H9 (cell line): ENCODE data around the gene CASTOR1. TPM values are rescaled to one million over a fixed set of nuclear protein-coding genes. Genes with fewer than 3 reads are reported as not detected.

ENCODE experiments used
- DNase-seq: peaks from one replicate; pipeline ENCODE4 v3.0.0-alpha.2; 2017
- H2AFZ ChIP-seq: one replicate; pipeline ENCODE4 v1.6.1; 2013; ENCODE audit warnings: mild to moderate bottlenecking, low read length, control low read depth, moderate library complexity
- H2AK5ac ChIP-seq: 2 replicates; pipeline ENCODE4 v1.6.1; 2013; ENCODE audit warnings: low read length, control low read depth, mixed read lengths; ENCODE audit not compliant: insufficient read length
- H2BK120ac ChIP-seq: one replicate; pipeline ENCODE4 v1.6.1; 2013; ENCODE audit warnings: low read depth, mild to moderate bottlenecking, low read length, control low read depth, inconsistent platforms; ENCODE audit not compliant: poor library complexity, severe bottlenecking
- H2BK12ac ChIP-seq: 2 replicates; pipeline ENCODE4 v1.6.1; 2013; ENCODE audit warnings: low read length, control low read depth, mixed read lengths, low read depth; ENCODE audit not compliant: insufficient read length
- H2BK15ac ChIP-seq: 2 replicates; pipeline ENCODE4 v1.6.1; 2013; ENCODE audit warnings: low read depth, low read length, control low read depth
- H2BK20ac ChIP-seq: one replicate; pipeline ENCODE4 v1.6.1; 2013; ENCODE audit warnings: low read depth, mild to moderate bottlenecking, low read length, control low read depth, inconsistent platforms; ENCODE audit not compliant: poor library complexity, severe bottlenecking
- H2BK5ac ChIP-seq: 2 replicates; pipeline ENCODE4 v1.6.1; 2013; ENCODE audit warnings: low read length, control low read depth, mixed read lengths; ENCODE audit not compliant: insufficient read length
- H3K14ac ChIP-seq: 2 replicates; pipeline ENCODE4 v1.6.1; 2013; ENCODE audit warnings: low read length, control low read depth; ENCODE audit not compliant: insufficient read depth
- H3K18ac ChIP-seq: 2 replicates; pipeline ENCODE4 v1.6.1; 2013; ENCODE audit warnings: low read depth, mild to moderate bottlenecking, mixed read lengths, low read length, control low read depth; ENCODE audit not compliant: insufficient read length
- H3K23ac ChIP-seq: 2 replicates; pipeline ENCODE4 v1.6.1; 2013; ENCODE audit warnings: low read length, control low read depth, mixed read lengths, low read depth; ENCODE audit not compliant: insufficient read length
- H3K23me2 ChIP-seq: 2 replicates; pipeline ENCODE4 v1.6.1; 2013; ENCODE audit warnings: low read depth, mild to moderate bottlenecking, mixed read lengths, low read length, control low read depth; ENCODE audit not compliant: insufficient read length, poor library complexity, severe bottlenecking
- H3K27ac ChIP-seq: 2 replicates; pipeline ENCODE4 v1.5.1; 2013; ENCODE audit warnings: low read length, control low read depth, mixed read lengths, low read depth; ENCODE audit not compliant: insufficient read length
- H3K27me3 ChIP-seq: 2 replicates; pipeline ENCODE4 v1.6.1; 2013; ENCODE audit warnings: low read length, control low read depth, inconsistent platforms; ENCODE audit not compliant: insufficient read depth
- H3K4ac ChIP-seq: 2 replicates; pipeline ENCODE4 v1.6.1; 2013; ENCODE audit warnings: low read depth, mild to moderate bottlenecking, control low read depth, inconsistent platforms, low read length, moderate library complexity
- H3K4me1 ChIP-seq: 2 replicates; pipeline ENCODE4 v1.6.1; 2013; ENCODE audit warnings: low read length, control low read depth, inconsistent platforms; ENCODE audit not compliant: insufficient read depth
- H3K4me2 ChIP-seq: 2 replicates; pipeline ENCODE4 v1.6.1; 2013; ENCODE audit warnings: low read length, control low read depth, mixed read lengths; ENCODE audit not compliant: insufficient read length, insufficient read depth
- H3K56ac ChIP-seq: 2 replicates; pipeline ENCODE4 v1.6.1; 2013; ENCODE audit warnings: low read depth, mild to moderate bottlenecking, mixed read lengths, low read length, control low read depth; ENCODE audit not compliant: insufficient read length
- H3K79me1 ChIP-seq: 2 replicates; pipeline ENCODE4 v1.6.1; 2013; ENCODE audit warnings: low read depth, mild to moderate bottlenecking, moderate library complexity, low read length, control low read depth, inconsistent platforms; ENCODE audit not compliant: insufficient read depth, poor library complexity, severe bottlenecking
- H3K79me2 ChIP-seq: 2 replicates; pipeline ENCODE4 v1.6.1; 2013; ENCODE audit warnings: low read length, control low read depth, inconsistent platforms; ENCODE audit not compliant: insufficient read depth
- H3K9ac ChIP-seq: 2 replicates; pipeline ENCODE4 v1.6.1; 2013; ENCODE audit warnings: low read length, control low read depth, mixed read lengths; ENCODE audit not compliant: insufficient read length; ENCODE audit errors: extremely low read depth
- H3K9me3 ChIP-seq: one replicate; pipeline ENCODE4 v1.6.1; 2013; ENCODE audit warnings: low read depth, low read length, inconsistent platforms; ENCODE audit not compliant: control insufficient read depth
- H3T11ph ChIP-seq: one replicate; pipeline ENCODE4 v1.6.1; 2013; ENCODE audit warnings: mild to moderate bottlenecking, low read length, control low read depth, inconsistent platforms
- H4K20me1 ChIP-seq: one replicate; pipeline ENCODE4 v1.6.1; 2013; ENCODE audit not compliant: control insufficient read depth, insufficient read length, insufficient read depth
- H4K5ac ChIP-seq: 2 replicates; pipeline ENCODE4 v1.6.1; 2013; ENCODE audit warnings: low read depth, mild to moderate bottlenecking, mixed read lengths, low read length, control low read depth; ENCODE audit not compliant: insufficient read length
- H4K8ac ChIP-seq: replicated peaks from 2 replicates; pipeline ENCODE4 v1.6.1; 2013; ENCODE audit warnings: low read length, control low read depth, mixed read lengths, low read depth; ENCODE audit not compliant: insufficient read length
- H4K91ac ChIP-seq: 2 replicates; pipeline ENCODE4 v1.6.1; 2013; ENCODE audit warnings: low read depth, mild to moderate bottlenecking, moderate library complexity, mixed read lengths, low read length, control low read depth; ENCODE audit not compliant: insufficient read length
- H3K27ac Mint-ChIP-seq, 3 experiments: 2 replicates in 2 of 3; 3 replicates in 1 of 3; pipeline ENCODE4 v1.8.0; 2020 to 2021; ENCODE audit warnings: mixed read lengths in 3 of 3, mild to moderate bottlenecking in 1 of 3, moderate library complexity in 1 of 3
- H3K27me3 Mint-ChIP-seq: 2 replicates; pipeline ENCODE4 v1.8.0; 2021; ENCODE audit warnings: low read depth, mild to moderate bottlenecking, moderate library complexity, mixed read lengths
- H3K36me3 Mint-ChIP-seq, 3 experiments: 2 replicates in 2 of 3; 3 replicates in 1 of 3; pipeline ENCODE4 v1.8.0; 2020 to 2021; ENCODE audit warnings: low read depth in 3 of 3, mixed read lengths in 3 of 3; ENCODE audit not compliant: insufficient read depth in 1 of 3
- H3K4me1 Mint-ChIP-seq, 2 experiments: 2 replicates each; pipeline ENCODE4 v1.8.0; 2020; ENCODE audit warnings: mixed read lengths in 2 of 2
- H3K4me3 Mint-ChIP-seq, 2 experiments: 2 replicates in 1 of 2; 3 replicates in 1 of 2; pipeline ENCODE4 v1.8.0; 2020 to 2021; ENCODE audit warnings: mild to moderate bottlenecking in 2 of 2, mixed read lengths in 2 of 2, moderate library complexity in 1 of 2
- H3K9me3 Mint-ChIP-seq, 2 experiments: 2 replicates in 1 of 2; 3 replicates in 1 of 2; pipeline ENCODE4 v1.8.0; 2020; ENCODE audit warnings: mild to moderate bottlenecking in 2 of 2, mixed read lengths in 2 of 2, moderate library complexity in 1 of 2
- CTCF ChIP-seq: fragments of 200-600 bp; sonication (generic); conservative IDR thresholded peaks from 3 replicates; pipeline ENCODE4 v1.8.0; 2021; ENCODE audit warnings: antibody characterized with exemption, mild to moderate bottlenecking
- WGBS: extraction: QIAGEN DNeasy Blood & Tissue Kit; methylation state at CpG from one replicate; pipeline ENCODE4 v1.1.7; 2013; ENCODE audit warnings: missing lambda C conversion rate, low lambda C conversion rate, mixed read lengths; ENCODE audit not compliant: insufficient read length; ENCODE audit errors: extremely low coverage; 5-methylcytosine and 5-hydroxymethylcytosine counted together
- total RNA-seq: library from RNA; stranded (reverse); gene quantifications from 2 replicates; pipeline ENCODE4 v1.2.1, GENCODE V29; 2021

The CASTOR1 gene
- total RNA-seq, 1 experiment from 2014 or later, result 8.8 TPM

GRCh38 chr22:30304495-30305244 lies 15.4 kb upstream of the CASTOR1 start:
- Histone ChIP-seq H3K79me2 (no peaks in the 10 kb centered on the region), H3K4me2 (no peak overlapping the region), H2BK120ac (no peak overlapping the region), H3K9ac (no peak overlapping the region), H2AFZ (no peak overlapping the region), H3K4me1 (no peaks in the 10 kb centered on the region), H3K56ac (no peak overlapping the region), H4K5ac (no peak overlapping the region), H3K4ac (no peak overlapping the region), H2BK20ac (no peak overlapping the region), H3K14ac (no peak overlapping the region), H4K20me1 (no peaks in the 10 kb centered on the region), H3K27me3 (no peaks in the 10 kb centered on the region), H3K79me1 (no peaks in the 10 kb centered on the region), H3K9me3 (no peaks in the 10 kb centered on the region), H3K23ac (no peak overlapping the region), H3K27ac (no peak overlapping the region), H2BK12ac (no peak overlapping the region), H2AK5ac (no peak overlapping the region), H3K23me2 (no peaks in the 10 kb centered on the region), H3T11ph (no peak overlapping the region), H2BK15ac (no peak overlapping the region), H4K91ac (no peak overlapping the region), H4K8ac (no peak overlapping the region), H3K18ac (no peak overlapping the region), H2BK5ac (no peak overlapping the region)
- no peak overlapping the region for H3K27ac Mint-ChIP-seq
- H3K27me3 Mint-ChIP-seq, result no peaks in the 10 kb centered on the region; the same call in 1 of the 2 replicates
- TF ChIP-seq CTCF, result no peak
- peaks cover 0 to 5% (median 0%) of the 10 kb centered on the region in 3 experiments; a peak in 1 of 7 replicates for H3K36me3 Mint-ChIP-seq
- WGBS, result no CpG with 5 or more reads among the region's 7 CpGs
- H3K4me3 Mint-ChIP-seq, result no peak overlapping the region
- DNase-seq, result no peak
- H3K9me3 Mint-ChIP-seq, result no peaks in the 10 kb centered on the region
- H3K4me1 Mint-ChIP-seq, result peaks cover 4 to 8% of the 10 kb centered on the region in 2 experiments; a peak in 3 of 4 replicates
